ENCODE measurements around the gene MARCO.

GRCh38 chr2:118975133-118975532 is 33.1 kb downstream of the MARCO start:
- TF ChIP-seq CTCF (IDR thresholded peaks at IDR 0.05; ENCODE audit: low read depth, low read length) = no peak
- TF ChIP-seq EZH2phosphoT487 (IDR thresholded peaks at IDR 0.05; ENCODE audit: low read depth) = no peak

All from OCI-LY3 (cell line).